Panc1 (cell line): ENCODE measurements around the gene TUBA1A. TPM values are rescaled to one million over a fixed set of nuclear protein-coding genes. Genes with fewer than 3 reads are reported as not detected.
"Not testable (repeated sequence)": the region's sequence is repeated elsewhere in the genome, so short reads cannot be mapped to it uniquely, and the experiment has no call there.

ENCODE experiments used
- ATAC-seq: fragments of 200-7000 bp; cut with Tn5 transposase; 2 replicates; pipeline ENCODE4 v1.9.1; 2020; ENCODE audit warnings: mild to moderate bottlenecking, moderate library complexity
- BruUV-seq: library from RNA; stranded (reverse); fragments of 400-500 nt; replicated peaks from 2 replicates; lab custom pipeline; 2021; lab: Mats Ljungman, UMichigan
- CTCF ChIA-PET: fragments of 300-600 bp; sonication (Branson Sonifier 250); formaldehyde crosslinking; loops from one replicate; lab custom pipeline; 2022; ENCODE audit warnings: antibody characterized with exemption; lab: Charles Lee
- POLR2A ChIA-PET: fragments of 300-600 bp; sonication (Branson Sonifier 250); formaldehyde crosslinking; loops from one replicate; lab custom pipeline; 2022; ENCODE audit warnings: antibody characterized with exemption; lab: Charles Lee
- DNase-seq: peaks from one replicate; pipeline ENCODE4 v3.0.0-alpha.2; 2010; ENCODE audit warnings: low read depth, low spot score
- H3K27ac ChIP-seq: 2 replicates; pipeline ENCODE4 v1.5.1; 2011; ENCODE audit warnings: mild to moderate bottlenecking, low read length, inconsistent platforms
- H3K27me3 ChIP-seq: fragments of 200-500 bp; sonication (Bioruptor generic); 2 replicates; pipeline ENCODE4 v1.6.0; 2014; ENCODE audit warnings: low read length, inconsistent platforms; ENCODE audit not compliant: control insufficient read depth, insufficient read depth
- H3K36me3 ChIP-seq: fragments of 200-500 bp; sonication (Bioruptor generic); 2 replicates; pipeline ENCODE4 v1.5.1; 2014; ENCODE audit warnings: inconsistent platforms, mild to moderate bottlenecking, low read length, moderate library complexity; ENCODE audit not compliant: control insufficient read depth, insufficient read depth
- H3K4me1 ChIP-seq: 2 replicates; pipeline ENCODE4 v1.5.1; 2011; ENCODE audit warnings: inconsistent platforms, mild to moderate bottlenecking, low read length, moderate library complexity; ENCODE audit not compliant: control insufficient read depth, insufficient read depth
- H3K4me3 ChIP-seq, 2 experiments: 2 replicates each; pipeline ENCODE4 v1.5.1; 2011 to 2012; ENCODE audit warnings: low read depth in 2 of 2, low read length in 2 of 2, mild to moderate bottlenecking in 2 of 2, inconsistent platforms in 1 of 2, moderate library complexity in 1 of 2
- H3K9me3 ChIP-seq: fragments of 200-500 bp; sonication (Bioruptor generic); 2 replicates; pipeline ENCODE4 v1.5.1; 2014; ENCODE audit warnings: low read depth, mild to moderate bottlenecking, inconsistent platforms, low read length, moderate library complexity; ENCODE audit not compliant: control insufficient read depth, insufficient read depth
- POLR2AphosphoS5 ChIP-seq: IDR thresholded peaks from 2 replicates; pipeline ENCODE4 v1.6.1; 2012; ENCODE audit warnings: mild to moderate bottlenecking, low read depth, low read length, moderate library complexity
- SIN3A ChIP-seq: IDR thresholded peaks from 2 replicates; pipeline ENCODE4 v1.6.1; 2012; ENCODE audit warnings: low read depth, mild to moderate bottlenecking, low read length, moderate library complexity, borderline replicate concordance; ENCODE audit not compliant: insufficient read depth
- TCF7L2 ChIP-seq: IDR thresholded peaks from 2 replicates; pipeline ENCODE4 v1.6.1; 2011; ENCODE audit warnings: mild to moderate bottlenecking, low read depth, low read length, inconsistent platforms
- in situ Hi-C: cut with HindIII; loops from 2 replicates; pipeline ENCODE4 v1.10.0; 2016; ENCODE audit warnings: low sequenced_read_pairs, low pct_unique_long_range_greater_than_20kb
- intact Hi-C: fragments of 100-400 bp; cut with micrococcal nuclease; formaldehyde crosslinking; loops from one replicate; pipeline ENCODE4 v1.10.0; 2022; ENCODE audit not compliant: unreplicated experiment
- total RNA-seq: library from RNA; stranded (reverse); gene quantifications from one replicate; pipeline ENCODE4 v1.2.1, GENCODE V29; 2021; ENCODE audit not compliant: unreplicated experiment
- TF ChIP-seq, protein P1 (sequence below): fragments of 450-650 bp; IDR thresholded peaks from 2 replicates; pipeline ENCODE4 v1.5.1; 2017; ENCODE audit warnings: mild to moderate bottlenecking
- TF ChIP-seq, protein P2 (sequence below), 2 experiments: IDR thresholded peaks; 2 replicates each; pipeline ENCODE4 v1.6.1; 2011 to 2012; ENCODE audit warnings: low read depth in 2 of 2, control low read depth in 1 of 2, low read length in 1 of 2, mild to moderate bottlenecking in 1 of 2, moderate library complexity in 1 of 2; ENCODE audit not compliant: insufficient read depth in 1 of 2

The TUBA1A gene
- total RNA-seq, 1 experiment from 2014 or later: 133 TPM

DNA sequence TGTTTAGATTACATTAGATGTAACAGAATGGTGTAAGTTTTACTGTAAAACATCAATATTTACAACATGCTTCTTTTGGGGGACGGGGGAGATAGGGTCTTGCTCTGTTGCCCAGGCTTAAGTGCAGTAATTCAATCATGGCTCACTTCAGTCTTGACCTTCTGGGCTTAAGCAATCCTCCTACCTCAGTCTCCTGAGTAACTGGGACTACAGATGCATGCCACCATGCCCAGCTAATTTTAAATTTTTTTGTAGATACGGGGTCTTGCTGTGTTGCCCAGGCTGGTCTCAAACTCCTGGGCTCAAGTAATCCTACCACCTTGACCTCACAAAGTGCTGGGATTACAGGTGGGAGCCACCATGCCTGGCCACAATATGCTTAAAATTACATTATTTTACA is 23.8 kb downstream of the TUBA1A start:
- no peak for DNase-seq
- no TSS peak for BruUV-seq
- POLR2A ChIA-PET: no interaction called here

DNA sequence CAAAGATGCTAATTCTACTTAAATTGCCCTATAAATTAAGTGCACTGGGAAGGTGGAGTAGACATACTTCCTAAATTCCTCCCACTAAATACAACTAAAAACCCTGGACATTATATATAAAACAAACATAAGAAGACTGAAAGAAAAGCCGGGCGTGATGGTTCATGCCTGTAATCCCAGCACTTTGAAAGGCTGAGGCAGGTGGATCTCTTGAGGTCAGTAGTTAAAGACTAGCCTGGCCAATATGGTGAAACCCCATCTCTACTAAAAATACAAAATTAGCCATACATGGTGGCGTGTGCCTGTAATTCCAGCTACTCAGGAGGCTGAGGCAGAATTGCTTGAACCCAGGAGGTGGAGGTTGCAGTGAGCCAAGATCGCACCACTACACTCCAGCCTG is 27.0 kb downstream of the TUBA1A start:
- BruUV-seq, H3K4me1 ChIP-seq, in situ Hi-C loops, H3K27me3 ChIP-seq, DNase-seq, H3K4me3 ChIP-seq, POLR2A ChIA-PET, intact Hi-C loops, H3K36me3 ChIP-seq, H3K9me3 ChIP-seq, H3K27ac ChIP-seq, CTCF ChIA-PET, ATAC-seq: not testable (repeated sequence)

More for the DNA sequence above, 23.8 kb downstream of the TUBA1A start:
- in situ Hi-C loops: no loop called here
- no peaks in the 10 kb centered on the region for H3K4me1 ChIP-seq
- intact Hi-C loops: no loop called here
- no peaks in the 10 kb centered on the region for H3K36me3 ChIP-seq
- TF ChIP-seq POLR2AphosphoS5 (no peak), TCF7L2 (no peak), SIN3A (no peak)
- TF ChIP-seq, protein P1, sequence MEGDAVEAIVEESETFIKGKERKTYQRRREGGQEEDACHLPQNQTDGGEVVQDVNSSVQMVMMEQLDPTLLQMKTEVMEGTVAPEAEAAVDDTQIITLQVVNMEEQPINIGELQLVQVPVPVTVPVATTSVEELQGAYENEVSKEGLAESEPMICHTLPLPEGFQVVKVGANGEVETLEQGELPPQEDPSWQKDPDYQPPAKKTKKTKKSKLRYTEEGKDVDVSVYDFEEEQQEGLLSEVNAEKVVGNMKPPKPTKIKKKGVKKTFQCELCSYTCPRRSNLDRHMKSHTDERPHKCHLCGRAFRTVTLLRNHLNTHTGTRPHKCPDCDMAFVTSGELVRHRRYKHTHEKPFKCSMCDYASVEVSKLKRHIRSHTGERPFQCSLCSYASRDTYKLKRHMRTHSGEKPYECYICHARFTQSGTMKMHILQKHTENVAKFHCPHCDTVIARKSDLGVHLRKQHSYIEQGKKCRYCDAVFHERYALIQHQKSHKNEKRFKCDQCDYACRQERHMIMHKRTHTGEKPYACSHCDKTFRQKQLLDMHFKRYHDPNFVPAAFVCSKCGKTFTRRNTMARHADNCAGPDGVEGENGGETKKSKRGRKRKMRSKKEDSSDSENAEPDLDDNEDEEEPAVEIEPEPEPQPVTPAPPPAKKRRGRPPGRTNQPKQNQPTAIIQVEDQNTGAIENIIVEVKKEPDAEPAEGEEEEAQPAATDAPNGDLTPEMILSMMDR: no peak
- TF ChIP-seq, protein P2, sequence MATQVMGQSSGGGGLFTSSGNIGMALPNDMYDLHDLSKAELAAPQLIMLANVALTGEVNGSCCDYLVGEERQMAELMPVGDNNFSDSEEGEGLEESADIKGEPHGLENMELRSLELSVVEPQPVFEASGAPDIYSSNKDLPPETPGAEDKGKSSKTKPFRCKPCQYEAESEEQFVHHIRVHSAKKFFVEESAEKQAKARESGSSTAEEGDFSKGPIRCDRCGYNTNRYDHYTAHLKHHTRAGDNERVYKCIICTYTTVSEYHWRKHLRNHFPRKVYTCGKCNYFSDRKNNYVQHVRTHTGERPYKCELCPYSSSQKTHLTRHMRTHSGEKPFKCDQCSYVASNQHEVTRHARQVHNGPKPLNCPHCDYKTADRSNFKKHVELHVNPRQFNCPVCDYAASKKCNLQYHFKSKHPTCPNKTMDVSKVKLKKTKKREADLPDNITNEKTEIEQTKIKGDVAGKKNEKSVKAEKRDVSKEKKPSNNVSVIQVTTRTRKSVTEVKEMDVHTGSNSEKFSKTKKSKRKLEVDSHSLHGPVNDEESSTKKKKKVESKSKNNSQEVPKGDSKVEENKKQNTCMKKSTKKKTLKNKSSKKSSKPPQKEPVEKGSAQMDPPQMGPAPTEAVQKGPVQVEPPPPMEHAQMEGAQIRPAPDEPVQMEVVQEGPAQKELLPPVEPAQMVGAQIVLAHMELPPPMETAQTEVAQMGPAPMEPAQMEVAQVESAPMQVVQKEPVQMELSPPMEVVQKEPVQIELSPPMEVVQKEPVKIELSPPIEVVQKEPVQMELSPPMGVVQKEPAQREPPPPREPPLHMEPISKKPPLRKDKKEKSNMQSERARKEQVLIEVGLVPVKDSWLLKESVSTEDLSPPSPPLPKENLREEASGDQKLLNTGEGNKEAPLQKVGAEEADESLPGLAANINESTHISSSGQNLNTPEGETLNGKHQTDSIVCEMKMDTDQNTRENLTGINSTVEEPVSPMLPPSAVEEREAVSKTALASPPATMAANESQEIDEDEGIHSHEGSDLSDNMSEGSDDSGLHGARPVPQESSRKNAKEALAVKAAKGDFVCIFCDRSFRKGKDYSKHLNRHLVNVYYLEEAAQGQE (IDR thresholded peaks at IDR 0.05; ENCODE audit: insufficient read depth in 1 of 2, low read depth in 2 of 2, low read length in 1 of 2): no peak
- H3K9me3 ChIP-seq: no peaks in the 10 kb centered on the region
- no peak overlapping the region for H3K27ac ChIP-seq
- H3K27me3 ChIP-seq: no peaks in the 10 kb centered on the region
- CTCF ChIA-PET: no interaction called here
- no peak for ATAC-seq
- H3K4me3 ChIP-seq: no peak overlapping the region

DNA sequence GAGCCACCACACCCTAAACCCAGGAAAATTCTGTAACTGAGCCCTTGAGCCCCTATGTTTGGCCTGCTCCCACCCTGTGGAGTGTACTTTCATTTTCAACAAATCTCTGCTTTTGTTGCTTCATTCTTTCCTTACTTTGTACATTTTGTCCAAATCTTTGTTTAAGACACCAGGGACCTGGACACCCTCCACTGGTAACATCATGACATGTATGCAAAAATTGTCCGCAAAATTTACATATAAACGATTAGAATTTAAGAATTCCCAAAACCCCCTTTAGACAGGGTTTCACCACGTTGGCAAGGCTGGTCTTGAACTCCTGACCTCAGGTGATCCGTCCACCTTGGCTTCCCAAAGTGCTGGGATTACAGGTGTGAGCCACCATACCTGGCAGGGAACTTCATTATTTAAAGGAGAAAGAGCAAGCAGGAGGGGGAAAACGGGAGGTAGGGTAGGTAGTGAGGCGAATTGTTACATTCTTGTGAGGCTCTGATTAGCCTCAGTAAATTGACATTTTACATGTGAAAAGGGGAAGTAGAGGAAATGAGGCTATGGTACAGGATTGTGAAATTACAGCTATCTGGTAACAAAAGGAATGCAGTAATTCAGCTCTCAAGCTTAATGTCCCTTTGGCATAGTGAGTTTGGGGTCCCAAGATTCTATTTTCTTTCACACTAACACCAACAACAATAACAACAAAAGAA is 27.6 kb downstream of the TUBA1A start:
- Histone ChIP-seq H3K36me3 (no peaks in the 10 kb centered on the region), H3K4me1 (no peaks in the 10 kb centered on the region), H3K27me3 (no peaks in the 10 kb centered on the region), H3K27ac (no peak overlapping the region), H3K4me3 (no peak overlapping the region), H3K9me3 (no peaks in the 10 kb centered on the region)
- no peak for ATAC-seq
- ChIA-PET POLR2A (no interaction called here), CTCF (no interaction called here)
- TF ChIP-seq POLR2AphosphoS5 (no peak), SIN3A (no peak), TCF7L2 (no peak)
- TF ChIP-seq, protein P2 (IDR thresholded peaks at IDR 0.05; ENCODE audit: insufficient read depth in 1 of 2, low read depth in 2 of 2, low read length in 1 of 2): no peak
- in situ Hi-C loops (no loop called here), intact Hi-C loops (no loop called here)
- DNase-seq: no peak
- BruUV-seq: no TSS peak
